Forelimb muscle (tissue), 1 donor: ENCODE data around the gene ANK2. TPM values are rescaled to one million over a fixed set of nuclear protein-coding genes. Genes with fewer than 3 reads are reported as not detected.

Experiments used
- DNase-seq: peaks from one replicate; pipeline ENCODE4 v3.0.0-alpha.2; 2013; ENCODE audit warnings: low read depth
- polyA plus RNA-seq: library from polyadenylated mRNA; unstranded; fragments of 120-200 nt; gene quantifications from one replicate; pipeline ENCODE4 v1.2.1, GENCODE V29; 2013; ENCODE audit not compliant: insufficient read length

Gene ANK2
- polyA plus RNA-seq = 268 TPM

DNA sequence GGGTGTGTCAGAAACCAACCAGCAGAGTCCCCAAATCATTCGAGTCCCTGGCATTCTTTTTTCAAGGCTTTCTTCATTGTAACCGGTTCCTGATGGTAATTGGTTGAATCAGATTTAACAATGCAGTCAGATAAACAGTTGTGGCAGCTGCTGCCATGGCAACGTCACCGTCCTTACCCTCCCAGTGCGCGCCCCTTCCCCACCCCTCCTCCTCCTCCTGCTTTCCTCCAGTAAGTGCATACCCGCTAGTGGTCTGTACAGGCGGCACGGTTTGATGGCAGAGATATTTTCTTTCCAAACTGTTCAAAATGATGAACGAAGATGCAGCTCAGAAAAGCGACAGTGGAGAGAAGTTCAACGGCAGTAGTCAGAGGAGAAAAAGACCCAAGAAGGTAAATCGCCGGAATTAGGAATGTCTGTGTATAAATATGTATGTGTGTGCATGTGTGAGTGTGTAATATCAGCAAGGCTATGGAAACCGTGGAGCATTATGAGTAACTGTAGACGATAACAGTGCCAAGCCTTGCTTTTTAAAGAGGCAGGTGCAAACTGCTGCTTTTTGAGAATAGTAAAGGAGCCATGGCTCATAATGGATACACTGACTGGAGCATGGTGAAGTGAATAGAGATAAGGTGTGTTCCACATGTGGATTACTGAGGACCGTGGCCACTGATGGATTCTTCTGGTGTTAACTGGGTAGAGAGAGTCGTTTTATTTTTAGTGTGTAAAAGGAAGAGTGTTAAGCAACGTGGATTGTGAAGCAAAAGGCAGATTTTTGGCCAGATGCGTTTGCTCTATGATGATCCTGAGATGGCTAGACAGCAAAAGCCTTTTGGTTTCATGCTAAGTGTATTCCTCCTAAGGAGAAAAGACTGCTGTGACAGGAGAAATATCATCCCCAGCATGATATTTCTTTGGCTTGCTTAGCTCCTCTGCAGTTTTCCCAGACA, at the start of gene ANK2:
TSS of gene ANK2 (plus strand) at position 233 of the 950 bp plus-strand sequence. CDS start at position 309, 76 bp downstream.
- DNase-seq = no peak

DNA sequence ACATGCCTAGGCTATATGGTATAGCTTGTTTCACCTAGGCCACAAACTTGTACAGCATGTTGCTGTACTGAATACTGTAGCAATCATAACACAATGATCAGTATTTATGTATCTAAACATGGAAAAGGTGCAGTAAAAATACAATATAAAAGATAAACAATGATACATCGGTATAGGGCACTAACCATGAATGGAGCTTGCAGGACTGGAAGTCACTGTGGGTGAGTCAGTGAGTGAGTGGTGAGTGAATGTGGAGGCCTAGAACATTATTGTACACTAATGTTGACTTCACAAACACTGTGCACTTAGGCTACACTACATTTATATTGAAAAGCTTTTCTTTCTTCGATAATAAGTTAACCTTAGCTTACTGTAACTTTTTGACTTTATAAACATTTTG, 45.6 kb upstream of the ANK2 start:
- no peak for DNase-seq

DNA sequence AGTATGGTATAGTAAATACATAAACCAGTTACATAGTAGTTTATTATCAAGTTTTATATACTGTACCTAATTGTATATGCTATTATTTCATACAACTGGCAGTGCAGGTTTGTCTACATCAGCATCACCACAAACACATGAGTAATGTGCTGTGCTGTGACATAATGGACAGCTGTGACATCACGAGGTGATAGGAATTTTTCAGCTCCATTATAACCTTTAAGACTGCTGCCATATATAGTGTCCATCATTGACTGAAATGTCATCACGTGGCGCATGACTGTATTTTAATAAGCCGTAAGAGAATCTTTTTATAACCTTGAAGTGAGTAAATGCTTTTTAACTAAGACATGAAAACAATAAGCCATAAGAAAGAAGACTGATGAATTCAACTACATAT, 44.8 kb upstream of the ANK2 start:
- no peak for DNase-seq

DNA sequence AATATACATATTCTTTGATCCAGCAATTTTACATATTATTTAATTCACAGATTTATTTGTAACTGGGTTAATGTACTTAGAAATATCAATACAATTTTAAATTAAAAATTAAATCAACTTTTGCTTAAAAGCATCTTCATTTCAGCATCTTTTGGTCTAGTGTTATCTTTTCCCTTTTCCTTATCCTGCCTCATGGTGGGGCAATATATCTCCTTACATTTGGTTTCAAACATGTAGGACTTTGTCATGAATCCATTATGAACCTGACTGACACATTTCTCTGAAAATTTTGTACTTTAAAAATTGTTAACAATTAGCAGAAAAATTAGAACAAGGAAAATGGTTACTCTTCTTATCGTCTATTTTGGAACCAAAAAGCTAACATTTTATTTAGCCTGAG, 42.8 kb upstream of the ANK2 start:
- no peak for DNase-seq

DNA sequence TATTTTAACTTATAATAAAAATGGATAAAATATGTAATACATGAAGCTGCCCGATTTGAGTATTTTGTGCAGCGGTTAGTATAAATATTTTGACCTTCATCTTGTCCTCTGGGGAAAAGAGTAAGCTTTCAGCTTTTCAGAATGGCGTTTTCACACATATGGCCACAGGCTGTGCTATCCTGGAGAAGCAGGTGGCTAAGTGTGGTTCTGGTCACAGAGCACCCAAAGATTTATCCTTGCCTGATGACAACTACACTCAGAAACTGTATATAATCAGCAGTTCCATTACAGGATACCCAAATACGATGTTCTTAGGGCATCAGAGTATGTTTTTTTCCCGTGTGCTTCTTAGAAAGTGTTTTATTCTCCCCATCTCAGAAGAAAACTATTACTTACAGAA, 42.3 kb upstream of the ANK2 start:
- no peak for DNase-seq

DNA sequence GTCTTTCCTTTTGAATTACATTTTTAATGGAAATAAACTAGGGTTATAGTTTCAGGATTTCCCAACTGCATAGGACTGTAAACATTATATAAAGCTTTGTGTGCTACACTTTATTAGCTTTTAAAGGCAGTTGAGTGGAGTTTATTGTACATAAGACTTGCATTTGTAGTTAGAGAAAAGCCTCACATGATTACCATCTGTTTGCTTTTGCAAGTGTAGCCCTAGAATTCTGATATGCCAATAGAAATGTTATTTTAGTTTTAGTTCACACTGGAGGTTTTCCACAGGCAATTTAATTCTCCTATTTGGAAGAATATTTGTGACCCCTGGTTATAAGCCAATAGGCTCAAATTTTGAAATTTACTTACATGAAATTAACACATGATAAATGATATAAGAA, 41.3 kb upstream of the ANK2 start:
- no peak for DNase-seq

DNA sequence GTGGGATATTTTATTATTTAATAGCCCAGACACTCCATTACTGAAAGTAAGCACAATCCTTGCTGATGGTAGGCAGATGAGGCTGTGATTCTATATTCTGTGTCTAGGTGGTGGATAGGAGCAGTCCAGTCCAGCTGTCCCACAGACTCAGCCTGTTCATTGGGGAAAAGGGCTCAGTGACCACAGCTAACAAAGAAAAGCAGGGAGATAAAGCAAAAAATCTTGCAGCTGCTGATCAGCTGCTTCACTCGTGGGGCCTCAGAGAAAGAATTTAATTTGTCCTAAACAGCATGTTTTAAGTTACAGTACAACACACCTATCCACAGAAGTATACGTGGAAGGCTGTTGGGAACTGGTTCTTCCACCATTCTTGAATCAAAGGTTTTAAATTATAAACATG, 40.7 kb upstream of the ANK2 start:
- DNase-seq = no peak

DNA sequence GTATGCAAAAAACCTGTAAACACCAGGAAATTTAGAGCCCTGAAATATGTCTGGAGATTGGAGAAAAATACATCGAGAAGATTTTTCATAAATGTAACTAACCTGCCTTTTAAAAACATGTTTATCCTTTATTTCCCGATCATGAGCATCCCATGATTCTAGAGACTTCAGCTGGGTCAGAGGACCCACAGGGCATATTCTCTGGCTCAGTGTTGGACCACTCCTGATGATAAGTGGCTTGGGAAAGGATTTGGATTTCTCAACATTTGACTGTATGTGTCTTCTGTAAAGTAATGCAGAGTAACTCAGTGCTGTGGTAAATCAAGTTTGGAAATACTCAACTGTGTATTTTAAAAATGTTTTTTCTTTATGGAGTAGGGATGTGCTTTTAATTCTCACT, 40.0 kb upstream of the ANK2 start:
- no peak for DNase-seq

DNA sequence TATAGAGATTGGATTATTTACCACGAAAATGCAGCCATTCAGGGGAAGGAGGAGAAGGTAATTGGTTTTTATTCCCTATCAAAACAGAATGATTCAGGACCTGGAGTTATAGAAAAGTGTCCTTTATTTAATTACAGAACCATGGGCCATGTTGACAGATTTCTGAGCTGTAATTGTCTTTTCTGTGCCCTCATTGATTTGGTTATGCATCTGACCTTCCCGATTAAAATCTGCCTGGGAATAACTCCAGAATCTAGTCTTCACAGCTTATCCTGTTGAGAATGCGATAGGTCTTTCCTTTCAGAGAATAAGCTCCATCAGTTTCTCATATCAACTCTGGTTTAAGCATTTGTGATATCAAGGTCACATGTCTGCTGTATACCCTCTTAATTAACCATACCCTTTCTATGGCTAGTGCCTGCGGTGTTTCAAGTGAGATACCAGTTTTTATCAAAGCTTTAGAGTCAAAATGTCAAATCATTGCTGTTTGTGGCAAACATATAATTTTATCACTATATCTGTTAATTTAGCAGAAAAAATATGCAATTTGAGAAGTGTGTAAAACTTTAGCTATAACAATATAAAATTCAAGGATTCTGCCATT, 37.2 kb upstream of the ANK2 start:
- no peak for DNase-seq

DNA sequence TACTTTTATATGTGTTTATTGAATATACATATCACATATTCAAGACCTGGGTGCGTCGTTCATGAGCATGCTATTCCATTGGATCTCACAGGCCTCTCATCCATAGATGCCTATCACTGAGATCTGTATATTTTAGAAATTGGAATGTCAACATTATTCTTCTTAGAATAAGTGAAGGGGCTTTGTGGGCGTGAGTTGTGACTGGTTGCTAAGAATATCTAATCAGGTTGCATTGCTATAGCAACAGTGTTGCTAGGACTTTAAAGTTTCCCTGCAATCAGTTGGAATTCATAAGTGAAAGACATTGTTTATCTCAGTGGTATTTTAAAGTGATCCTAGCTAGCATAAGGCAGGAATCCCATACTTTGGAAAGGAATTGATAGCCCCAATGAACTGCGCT, 36.7 kb upstream of the ANK2 start:
- DNase-seq = no peak

DNA sequence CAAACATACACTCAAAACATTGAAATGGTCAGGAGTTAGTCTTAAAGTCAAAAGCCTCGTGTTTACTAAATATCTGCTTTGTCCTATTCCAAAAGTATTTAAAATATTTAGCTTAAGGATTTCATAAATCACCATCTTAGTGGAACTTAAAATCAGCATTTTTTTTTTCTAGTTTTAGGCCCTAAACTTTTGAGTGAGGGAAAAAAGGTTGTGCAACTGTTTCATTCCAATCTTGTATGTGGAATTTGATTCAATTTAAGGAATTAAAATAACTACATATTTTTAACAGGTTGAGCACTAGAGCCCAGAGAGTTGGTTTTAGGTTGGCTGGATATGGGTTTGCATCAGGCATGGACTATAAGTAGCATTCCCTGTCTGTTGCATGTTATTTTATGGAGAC, 35.7 kb upstream of the ANK2 start:
- no peak for DNase-seq

DNA sequence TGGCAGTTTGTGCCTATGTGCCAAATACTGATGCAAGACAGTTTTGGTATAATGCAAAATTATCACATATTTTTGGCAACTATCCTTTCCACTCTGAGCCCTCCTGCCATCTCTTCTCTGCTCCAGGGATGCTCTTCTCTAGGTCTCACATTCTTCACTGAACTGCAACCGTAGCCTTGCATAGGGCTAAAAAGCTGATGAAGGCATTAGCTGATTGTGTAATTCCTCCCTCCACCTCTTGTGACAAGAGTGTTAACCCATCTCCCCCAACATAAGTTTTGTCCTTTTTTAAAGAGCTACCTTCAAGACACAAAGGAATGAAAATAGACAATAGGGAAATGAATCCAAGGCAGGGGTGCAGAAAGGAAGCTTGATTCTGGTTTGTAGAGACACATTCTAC, 33.1 kb upstream of the ANK2 start:
- no peak for DNase-seq

DNA sequence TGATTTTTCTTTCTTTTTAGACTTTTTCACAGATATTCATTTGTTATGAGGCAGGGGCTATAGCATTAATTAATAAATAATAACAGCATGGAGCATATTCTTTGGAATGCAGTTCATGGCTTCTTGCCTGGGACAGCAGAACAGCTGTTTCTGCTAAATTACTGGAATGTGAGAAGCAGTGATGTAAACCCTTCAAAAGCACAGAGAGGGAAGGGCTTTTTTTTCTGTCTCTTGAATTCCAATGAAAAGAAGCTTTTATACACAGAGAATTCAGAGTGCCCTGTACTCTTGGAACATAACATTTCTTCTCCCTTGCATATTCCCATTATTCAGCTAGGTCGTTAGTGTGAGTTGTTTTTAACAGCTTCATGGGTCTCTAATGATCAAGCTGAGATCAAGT, 28.5 kb upstream of the ANK2 start:
- peak; percentile 17 for DNase-seq

DNA sequence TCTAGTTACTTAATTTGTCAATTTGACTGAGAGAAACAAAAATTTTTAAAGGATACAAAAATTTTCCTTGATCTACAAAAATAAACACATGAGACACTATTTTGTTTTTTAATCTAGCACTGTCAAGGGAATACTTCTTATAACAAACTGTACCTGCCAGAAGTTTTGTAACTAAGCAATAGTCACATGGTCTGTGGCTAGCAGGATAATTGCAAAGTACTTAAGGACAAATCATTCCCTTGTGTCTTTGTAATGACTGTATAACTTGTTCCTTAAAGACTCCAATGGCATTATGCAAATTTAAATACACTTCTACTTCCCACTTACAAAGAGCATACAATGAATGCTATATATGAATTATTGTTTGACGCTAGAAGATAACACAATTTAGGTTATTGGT, 25.1 kb upstream of the ANK2 start:
- DNase-seq = no peak

DNA sequence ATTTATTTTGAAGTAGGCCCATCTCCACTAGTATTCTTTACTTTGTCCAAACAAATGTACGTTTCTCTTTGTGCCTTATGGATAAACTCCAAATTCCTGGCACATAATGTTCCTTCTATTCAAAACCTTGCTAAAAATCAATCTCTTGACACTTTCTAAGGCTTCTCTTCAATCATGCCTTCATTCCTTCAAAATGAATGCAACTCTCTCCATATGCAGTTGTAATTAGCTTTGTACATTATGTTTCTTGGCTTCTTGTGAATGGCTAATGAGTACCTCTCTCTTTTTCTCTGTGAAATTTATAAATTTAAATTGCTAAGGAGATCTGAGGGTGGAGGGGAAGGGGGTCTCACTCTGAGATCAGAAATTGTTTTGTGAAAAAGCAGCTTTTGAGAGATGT, 24.0 kb upstream of the ANK2 start:
- DNase-seq = no peak

DNA sequence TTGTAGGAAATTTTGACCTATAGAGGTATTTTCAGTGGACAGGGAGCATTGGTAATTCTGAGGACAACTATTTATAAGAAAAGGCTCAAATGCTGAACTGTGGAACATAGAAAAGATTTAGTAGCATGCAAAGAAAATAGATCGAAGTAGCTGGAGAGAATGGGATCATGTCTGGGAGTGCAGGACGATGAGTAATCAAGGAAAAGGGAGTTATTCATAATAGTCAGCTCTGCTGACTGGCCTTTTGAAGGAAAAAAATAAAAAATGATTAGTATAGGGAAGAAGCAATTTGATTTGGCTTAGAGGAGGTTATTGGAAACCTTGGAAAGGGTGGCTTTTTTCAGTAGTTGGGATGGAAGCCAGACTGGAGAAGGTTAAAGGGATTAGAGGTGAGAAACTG, 22.9 kb upstream of the ANK2 start:
- no peak for DNase-seq

DNA sequence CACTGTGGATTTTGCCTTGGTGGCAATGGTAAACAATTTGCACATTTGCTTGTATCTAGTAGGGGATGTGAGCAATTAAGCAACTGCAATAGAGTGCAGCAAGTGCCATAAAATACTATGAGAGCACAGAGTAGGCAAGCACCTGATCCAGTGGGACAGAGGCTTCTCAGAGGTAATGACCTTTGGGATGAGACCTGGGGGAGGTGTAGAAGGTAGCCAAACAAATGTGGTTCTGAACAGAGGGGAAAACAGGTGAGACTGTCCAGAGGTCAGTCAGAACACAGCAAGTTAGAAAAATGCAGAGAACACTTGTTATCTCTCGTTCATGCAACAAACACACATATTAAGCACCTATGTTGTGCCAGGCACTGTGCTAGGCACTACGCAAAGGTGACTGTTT, 21.4 kb upstream of the ANK2 start:
- no peak for DNase-seq

DNA sequence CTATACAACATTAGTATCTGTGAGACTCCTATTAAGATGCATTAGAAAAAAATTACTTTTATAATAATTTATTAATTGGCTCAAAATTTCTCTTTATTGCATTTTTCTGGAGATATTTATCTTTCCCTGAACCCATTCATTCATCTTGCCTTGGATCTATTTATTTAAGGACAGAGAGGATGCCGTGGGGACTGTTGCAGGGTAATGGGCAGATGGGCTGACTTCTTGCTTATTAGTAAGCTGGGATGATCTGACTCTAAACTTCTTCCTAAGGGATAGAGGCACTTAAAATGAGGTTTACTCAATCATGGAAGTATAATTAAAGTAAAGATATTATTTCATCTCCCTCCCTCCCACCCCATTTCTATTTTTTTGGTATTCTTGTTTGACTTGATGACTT, 18.2 kb upstream of the ANK2 start:
- DNase-seq = no peak

DNA sequence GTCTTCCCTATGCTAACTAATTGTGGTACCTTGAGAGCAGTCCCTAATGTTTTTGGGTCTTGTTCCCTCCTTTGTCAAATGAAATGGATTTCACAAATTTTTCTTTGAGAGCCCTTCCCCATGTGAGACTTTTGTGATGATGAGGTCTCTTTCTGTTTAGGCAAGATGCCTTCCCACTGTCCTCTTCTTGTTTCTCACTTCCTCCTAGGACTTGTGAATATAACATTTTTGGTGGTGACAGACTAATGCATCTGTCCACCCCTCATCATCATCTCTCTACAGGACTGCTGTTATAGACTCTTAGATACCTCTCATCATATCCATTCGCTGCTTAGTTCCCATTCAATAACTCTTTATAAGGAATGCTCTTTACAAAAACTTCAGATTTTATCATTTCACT, 8.7 kb upstream of the ANK2 start:
- DNase-seq = no peak

DNA sequence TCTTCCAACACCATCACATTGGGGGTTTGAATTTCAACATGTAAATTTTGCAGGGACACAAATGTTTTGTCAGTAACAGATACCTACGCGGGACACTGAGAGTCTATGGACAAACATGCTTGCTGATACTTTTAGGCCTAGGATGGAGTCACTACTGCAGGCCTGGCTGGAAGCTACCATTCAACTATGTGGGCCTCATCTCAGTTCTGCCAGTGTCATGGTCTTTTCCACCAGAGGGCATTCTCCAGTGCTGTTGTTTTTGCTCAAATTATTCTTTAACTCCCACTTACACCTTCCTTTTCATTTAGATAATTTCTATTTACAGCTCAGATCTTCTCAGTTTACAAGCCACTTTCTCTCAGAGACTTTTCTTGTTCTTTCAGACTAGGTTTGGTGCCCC, 7.0 kb upstream of the ANK2 start:
- DNase-seq = no peak

DNA sequence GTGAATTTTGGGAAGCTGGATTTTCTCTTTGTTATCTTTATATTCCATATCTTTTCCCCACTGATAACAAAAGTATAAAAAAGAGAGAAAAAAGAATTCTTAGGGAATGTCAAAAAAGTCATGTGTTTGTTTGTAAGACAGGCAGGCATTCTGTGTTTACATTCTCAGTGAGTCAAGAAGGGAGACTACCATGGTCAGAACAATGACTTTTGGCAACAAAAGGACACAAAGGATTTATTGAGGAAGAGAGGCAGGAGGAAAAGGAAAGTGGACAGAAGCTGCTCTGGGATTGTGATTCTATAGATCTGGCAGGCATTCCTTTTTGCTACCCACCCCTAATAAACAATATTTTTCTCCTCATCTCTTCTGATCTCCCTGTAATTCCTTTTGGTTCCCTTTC, 5.9 kb upstream of the ANK2 start:
- no peak for DNase-seq

DNA sequence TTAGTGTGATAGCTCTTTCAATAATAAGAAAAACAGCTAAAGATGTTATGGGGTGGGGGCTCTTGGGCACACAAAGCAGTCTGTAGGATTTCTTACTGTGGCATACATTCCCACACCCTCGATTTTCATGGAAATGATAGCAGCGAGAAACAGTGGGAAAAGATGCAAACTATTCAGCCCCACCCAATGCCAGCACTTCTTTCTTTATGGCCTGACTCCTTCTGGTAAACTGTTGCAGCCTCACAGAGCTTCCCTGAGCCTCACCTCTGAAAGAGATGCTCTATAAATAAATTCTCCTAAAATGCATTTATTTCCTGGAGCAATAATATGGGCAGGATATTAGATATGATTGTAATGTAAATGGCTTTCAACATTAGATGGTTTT, 910 bp downstream of the ANK2 start:
- no peak for DNase-seq

DNA sequence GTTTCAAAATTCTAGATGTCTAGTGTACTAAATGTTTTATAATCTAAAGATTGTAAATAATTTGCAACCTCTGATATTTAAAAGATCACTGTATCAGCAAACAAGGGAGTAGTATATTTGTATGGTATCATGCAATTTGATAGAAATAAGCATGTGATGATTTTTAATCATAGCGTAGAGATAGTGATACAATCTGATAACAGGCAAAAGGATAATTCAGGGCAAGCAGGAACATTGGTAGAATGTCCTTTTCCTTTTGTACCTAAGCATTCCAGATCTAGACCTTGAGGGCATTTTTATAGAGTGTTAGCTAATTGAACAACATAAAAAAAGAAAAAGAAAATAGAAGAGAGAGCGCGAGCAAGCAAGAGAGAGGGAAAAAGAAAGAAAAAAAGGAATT, 1.4 kb downstream of the ANK2 start:
- no peak for DNase-seq

DNA sequence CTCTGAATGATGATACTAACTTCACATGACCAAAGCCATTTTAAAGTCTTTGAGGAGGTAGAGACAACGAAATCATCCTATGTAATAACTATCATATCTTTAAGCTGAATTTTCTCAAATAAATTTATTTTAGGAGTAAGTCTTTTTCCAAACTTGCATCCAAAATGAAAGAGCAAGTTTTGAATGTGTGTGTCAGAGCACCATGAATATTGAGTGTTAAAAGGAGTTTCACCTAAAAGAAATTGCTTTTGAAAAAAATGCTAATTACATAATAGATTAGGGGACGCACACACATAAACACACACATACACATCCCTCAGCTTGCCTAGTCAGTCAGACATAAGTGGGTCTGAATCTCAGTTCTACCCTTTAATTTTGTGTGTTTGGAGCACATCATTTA, 1.9 kb downstream of the ANK2 start:
- no peak for DNase-seq
